ENCODE measurements around the gene KIF20A.
"Not testable (repeated sequence)": the region's sequence is repeated elsewhere in the genome, so short reads cannot be mapped to it uniquely, and the experiment has no call there.

The KIF20A gene

GRCh38 chr5:138186002-138186447 is 7.1 kb downstream of the KIF20A start:
- DNase-seq (ENCODE audit: low read depth, low spot score): no peak

- DNase-seq (ENCODE audit: low read depth, low spot score): no peak
These were observed 9.7 kb downstream of the KIF20A start for GRCh38 chr5:138188626-138189025.

DNA sequence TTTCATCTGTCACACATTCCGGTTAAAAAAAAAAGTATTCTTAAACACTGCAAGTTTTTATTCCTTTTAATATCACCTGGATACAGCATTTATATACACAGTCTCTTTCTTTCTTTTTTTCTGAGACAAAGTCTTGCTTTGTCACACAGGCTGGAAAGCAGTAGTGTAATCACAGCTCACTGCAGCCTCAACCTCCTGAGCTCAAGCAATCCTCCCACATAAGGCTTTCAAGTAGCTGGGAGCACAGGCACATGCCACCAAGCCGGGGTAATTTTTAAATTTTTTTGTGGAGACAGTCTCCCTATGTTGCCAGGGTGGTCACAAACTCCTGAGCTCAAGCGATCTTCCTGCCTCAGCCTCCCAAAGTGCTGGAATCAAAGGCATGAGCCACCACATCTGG is 13.9 kb downstream of the KIF20A start:
- DNase-seq (ENCODE audit: low read depth, low spot score): no peak

GRCh38 chr5:138193859-138194258 is 14.9 kb downstream of the KIF20A start:
- DNase-seq (ENCODE audit: low read depth, low spot score): not testable (repeated sequence)

- DNase-seq (ENCODE audit: low read depth, low spot score): no peak
These were observed 32.1 kb downstream of the KIF20A start for GRCh38 chr5:138210985-138211384.

DNA sequence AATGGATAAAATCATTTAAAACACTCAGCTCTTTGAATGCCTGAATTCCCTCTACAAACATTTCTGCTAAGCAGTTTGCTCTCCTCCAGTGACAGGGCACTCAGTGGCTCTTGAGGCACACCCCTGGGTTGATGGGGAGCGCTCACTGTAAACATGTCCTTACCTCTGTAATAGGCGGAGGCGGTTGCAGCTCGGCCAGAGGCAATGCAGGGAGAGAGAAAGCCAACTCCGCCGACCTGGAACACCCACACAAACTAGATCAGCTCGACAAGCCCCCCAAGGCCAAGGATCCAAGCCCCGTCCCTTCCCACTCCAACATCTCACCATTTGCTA is 33.9 kb downstream of the KIF20A start:
- DNase-seq (ENCODE audit: low read depth, low spot score): no peak

GRCh38 chr5:138213161-138214029 is 34.5 kb downstream of the KIF20A start, which contains the start of gene CDC23:
TSS of gene CDC23 (minus strand) at chr5:138213323. CDS start at chr5:138213312, 11 bp downstream.
- DNase-seq (ENCODE audit: low read depth, low spot score): peak; percentile 87

GRCh38 chr5:138216799-138217198 is 37.9 kb downstream of the KIF20A start:
- no peak for DNase-seq (ENCODE audit: low read depth, low spot score)

DNA sequence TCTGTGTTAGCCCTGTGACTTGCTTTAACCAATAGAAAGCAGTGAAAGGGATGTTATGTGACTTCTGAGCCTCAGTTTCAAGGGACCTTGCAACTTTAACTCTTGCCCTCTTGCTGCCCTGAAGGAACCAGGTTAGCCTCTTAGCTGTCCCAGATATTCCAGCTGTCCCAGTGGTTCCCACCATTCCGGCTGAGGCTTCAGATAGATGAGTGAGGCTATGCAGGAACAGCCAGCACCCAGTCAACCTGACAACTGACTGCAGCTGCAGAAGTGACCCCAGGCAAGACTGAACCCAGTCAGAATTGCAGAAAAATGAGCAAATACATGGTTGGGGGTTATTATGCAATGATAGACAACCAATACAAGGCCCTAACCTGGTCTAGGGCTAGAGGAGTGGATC is 44.6 kb downstream of the KIF20A start:
- no peak for DNase-seq (ENCODE audit: low read depth, low spot score)

DNA sequence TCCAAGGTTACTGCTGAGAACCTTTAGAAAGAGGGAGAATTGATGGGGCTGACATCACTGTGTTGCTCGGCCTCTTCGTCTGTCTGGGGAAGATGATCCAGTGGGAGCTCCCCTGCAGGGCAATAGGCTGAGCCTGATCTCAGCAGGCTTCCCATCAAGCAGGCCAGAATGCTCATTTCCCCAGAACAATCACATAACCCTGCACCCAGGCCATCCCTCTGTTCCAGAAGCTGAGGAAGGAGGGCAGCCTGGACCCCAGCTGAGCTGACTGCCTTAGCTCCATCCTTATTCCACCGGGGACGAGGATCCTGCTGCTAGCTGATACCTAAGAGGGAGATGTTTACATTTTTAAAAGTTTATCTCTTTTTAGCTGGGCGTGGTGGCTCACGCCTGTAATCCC is 45.8 kb downstream of the KIF20A start:
- DNase-seq (ENCODE audit: low read depth, low spot score): no peak

GRCh38 chr5:138226910-138227309 is 48.0 kb downstream of the KIF20A start:
- DNase-seq (ENCODE audit: low read depth, low spot score): no peak

- DNase-seq (ENCODE audit: low read depth, low spot score): no peak
These were observed 50.5 kb downstream of the KIF20A start for GRCh38 chr5:138229387-138229786.

GRCh38 chr5:138230261-138230660 is 51.3 kb downstream of the KIF20A start:
- DNase-seq (ENCODE audit: low read depth, low spot score): no peak

- DNase-seq (ENCODE audit: low read depth, low spot score): no peak
These were observed 52.2 kb downstream of the KIF20A start for GRCh38 chr5:138230981-138231589.

- no peak for DNase-seq (ENCODE audit: low read depth, low spot score)
These were observed 54.4 kb downstream of the KIF20A start for GRCh38 chr5:138233280-138233679.

DNA sequence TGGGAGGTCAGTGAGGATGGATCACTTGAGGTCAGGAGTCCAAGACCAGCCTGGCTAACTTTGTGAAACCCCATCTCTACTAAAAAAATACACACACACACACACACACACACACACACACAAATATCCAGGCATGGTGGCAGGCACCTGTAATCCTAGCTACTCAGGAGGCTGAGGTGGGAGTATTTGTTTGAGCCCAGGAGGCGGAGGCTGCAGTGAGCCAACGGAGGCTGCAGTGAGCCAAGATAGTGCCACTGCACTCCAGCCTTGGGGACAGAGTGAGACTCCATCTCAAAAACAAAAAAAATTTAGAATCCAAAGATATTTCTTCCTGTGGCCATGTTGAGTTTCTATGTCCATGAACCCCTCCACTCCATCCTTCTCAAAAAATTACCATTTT is 55.7 kb downstream of the KIF20A start:
- DNase-seq (ENCODE audit: low read depth, low spot score): no peak

Measured in activated CD4-positive, CD25-positive, alpha-beta regulatory T cell treated with anti-CD3 and anti-CD28 coated beads, Interleukin-2, amount 50 U/mL, for 16 hours (primary cell).